Panc1 (cell line): ENCODE data around the gene IGLL5. TPM values are rescaled to one million over a fixed set of nuclear protein-coding genes. Genes with fewer than 3 reads are reported as not detected.

ENCODE experiments used
- ATAC-seq: fragments of 200-7000 bp; cut with Tn5 transposase; 2 replicates; pipeline ENCODE4 v1.9.1; 2020; ENCODE audit warnings: mild to moderate bottlenecking, moderate library complexity
- BruUV-seq: library from RNA; stranded (reverse); fragments of 400-500 nt; replicated peaks from 2 replicates; lab custom pipeline; 2021; lab: Mats Ljungman, UMichigan
- CTCF ChIA-PET: fragments of 300-600 bp; sonication (Branson Sonifier 250); formaldehyde crosslinking; loops from one replicate; lab custom pipeline; 2022; ENCODE audit warnings: antibody characterized with exemption; lab: Charles Lee
- POLR2A ChIA-PET: fragments of 300-600 bp; sonication (Branson Sonifier 250); formaldehyde crosslinking; loops from one replicate; lab custom pipeline; 2022; ENCODE audit warnings: antibody characterized with exemption; lab: Charles Lee
- DNase-seq: peaks from one replicate; pipeline ENCODE4 v3.0.0-alpha.2; 2010; ENCODE audit warnings: low read depth, low spot score
- H3K27ac ChIP-seq: 2 replicates; pipeline ENCODE4 v1.5.1; 2011; ENCODE audit warnings: mild to moderate bottlenecking, low read length, inconsistent platforms
- H3K27me3 ChIP-seq: fragments of 200-500 bp; sonication (Bioruptor generic); 2 replicates; pipeline ENCODE4 v1.6.0; 2014; ENCODE audit warnings: low read length, inconsistent platforms; ENCODE audit not compliant: control insufficient read depth, insufficient read depth
- H3K36me3 ChIP-seq: fragments of 200-500 bp; sonication (Bioruptor generic); 2 replicates; pipeline ENCODE4 v1.5.1; 2014; ENCODE audit warnings: inconsistent platforms, mild to moderate bottlenecking, low read length, moderate library complexity; ENCODE audit not compliant: control insufficient read depth, insufficient read depth
- H3K4me1 ChIP-seq: 2 replicates; pipeline ENCODE4 v1.5.1; 2011; ENCODE audit warnings: inconsistent platforms, mild to moderate bottlenecking, low read length, moderate library complexity; ENCODE audit not compliant: control insufficient read depth, insufficient read depth
- H3K4me3 ChIP-seq, 2 experiments: 2 replicates each; pipeline ENCODE4 v1.5.1; 2011 to 2012; ENCODE audit warnings: low read depth in 2 of 2, low read length in 2 of 2, mild to moderate bottlenecking in 2 of 2, inconsistent platforms in 1 of 2, moderate library complexity in 1 of 2
- H3K9me3 ChIP-seq: fragments of 200-500 bp; sonication (Bioruptor generic); 2 replicates; pipeline ENCODE4 v1.5.1; 2014; ENCODE audit warnings: low read depth, mild to moderate bottlenecking, inconsistent platforms, low read length, moderate library complexity; ENCODE audit not compliant: control insufficient read depth, insufficient read depth
- POLR2AphosphoS5 ChIP-seq: IDR thresholded peaks from 2 replicates; pipeline ENCODE4 v1.6.1; 2012; ENCODE audit warnings: mild to moderate bottlenecking, low read depth, low read length, moderate library complexity
- SIN3A ChIP-seq: IDR thresholded peaks from 2 replicates; pipeline ENCODE4 v1.6.1; 2012; ENCODE audit warnings: low read depth, mild to moderate bottlenecking, low read length, moderate library complexity, borderline replicate concordance; ENCODE audit not compliant: insufficient read depth
- TCF7L2 ChIP-seq: IDR thresholded peaks from 2 replicates; pipeline ENCODE4 v1.6.1; 2011; ENCODE audit warnings: mild to moderate bottlenecking, low read depth, low read length, inconsistent platforms
- in situ Hi-C: cut with HindIII; loops from 2 replicates; pipeline ENCODE4 v1.10.0; 2016; ENCODE audit warnings: low sequenced_read_pairs, low pct_unique_long_range_greater_than_20kb
- intact Hi-C: fragments of 100-400 bp; cut with micrococcal nuclease; formaldehyde crosslinking; loops from one replicate; pipeline ENCODE4 v1.10.0; 2022; ENCODE audit not compliant: unreplicated experiment
- total RNA-seq: library from RNA; stranded (reverse); gene quantifications from one replicate; pipeline ENCODE4 v1.2.1, GENCODE V29; 2021; ENCODE audit not compliant: unreplicated experiment
- TF ChIP-seq, protein P1 (sequence below): fragments of 450-650 bp; IDR thresholded peaks from 2 replicates; pipeline ENCODE4 v1.5.1; 2017; ENCODE audit warnings: mild to moderate bottlenecking
- TF ChIP-seq, protein P2 (sequence below), 2 experiments: IDR thresholded peaks; 2 replicates each; pipeline ENCODE4 v1.6.1; 2011 to 2012; ENCODE audit warnings: low read depth in 2 of 2, control low read depth in 1 of 2, low read length in 1 of 2, mild to moderate bottlenecking in 1 of 2, moderate library complexity in 1 of 2; ENCODE audit not compliant: insufficient read depth in 1 of 2

The IGLL5 gene
- total RNA-seq, 1 experiment from 2014 or later = not detected

DNA sequence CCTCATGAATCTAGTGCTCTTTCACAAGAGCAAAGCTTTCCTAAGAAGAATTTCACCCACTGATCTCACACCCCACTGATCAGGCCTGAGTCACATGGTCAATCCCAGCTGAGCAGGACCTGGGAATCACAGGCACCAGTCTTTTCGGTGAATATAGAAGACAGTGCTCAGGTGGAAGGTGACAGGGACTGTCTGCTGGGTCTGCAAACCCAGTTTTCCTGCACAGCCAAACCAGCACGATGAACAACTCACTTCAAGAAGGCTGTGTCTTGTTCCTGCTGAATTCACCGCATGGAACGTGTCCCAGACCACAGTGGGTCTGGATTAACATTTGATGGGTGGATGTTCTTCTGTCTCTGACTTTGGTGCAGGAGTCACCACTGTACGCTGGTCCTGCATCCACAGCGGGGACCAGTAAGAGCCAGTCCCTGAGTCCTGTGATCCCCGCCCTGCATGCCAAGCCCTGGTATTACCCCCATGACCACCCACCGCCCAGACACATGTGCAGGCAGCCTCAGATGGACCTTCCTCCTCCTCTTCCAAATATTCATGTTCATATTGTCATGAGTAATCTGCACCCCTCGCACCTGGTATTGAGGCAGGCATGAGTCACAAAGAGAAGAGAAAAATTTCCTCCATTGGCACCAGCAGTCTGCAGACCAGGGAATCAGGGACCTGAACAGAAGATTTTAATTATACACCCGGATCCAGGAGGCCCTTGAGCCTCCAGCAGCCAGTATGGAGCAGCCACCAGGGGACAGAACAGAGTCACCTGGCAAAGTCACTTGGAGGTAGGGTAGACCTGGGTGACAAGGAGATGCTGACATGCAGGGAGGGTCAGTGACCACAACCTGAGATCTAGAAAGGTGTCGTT is 8.6 kb upstream of the IGLL5 start:
- ChIA-PET POLR2A (no interaction called here), CTCF (no interaction called here)
- Histone ChIP-seq H3K36me3 (no peaks in the 10 kb centered on the region), H3K4me3 (no peak overlapping the region), H3K27me3 (no peaks in the 10 kb centered on the region), H3K9me3 (no peaks in the 10 kb centered on the region), H3K27ac (no peak overlapping the region), H3K4me1 (no peaks in the 10 kb centered on the region)
- ATAC-seq (no peak), DNase-seq (no peak)
- in situ Hi-C loops = no loop called here
- no TSS peak for BruUV-seq
- TF ChIP-seq, protein P1, sequence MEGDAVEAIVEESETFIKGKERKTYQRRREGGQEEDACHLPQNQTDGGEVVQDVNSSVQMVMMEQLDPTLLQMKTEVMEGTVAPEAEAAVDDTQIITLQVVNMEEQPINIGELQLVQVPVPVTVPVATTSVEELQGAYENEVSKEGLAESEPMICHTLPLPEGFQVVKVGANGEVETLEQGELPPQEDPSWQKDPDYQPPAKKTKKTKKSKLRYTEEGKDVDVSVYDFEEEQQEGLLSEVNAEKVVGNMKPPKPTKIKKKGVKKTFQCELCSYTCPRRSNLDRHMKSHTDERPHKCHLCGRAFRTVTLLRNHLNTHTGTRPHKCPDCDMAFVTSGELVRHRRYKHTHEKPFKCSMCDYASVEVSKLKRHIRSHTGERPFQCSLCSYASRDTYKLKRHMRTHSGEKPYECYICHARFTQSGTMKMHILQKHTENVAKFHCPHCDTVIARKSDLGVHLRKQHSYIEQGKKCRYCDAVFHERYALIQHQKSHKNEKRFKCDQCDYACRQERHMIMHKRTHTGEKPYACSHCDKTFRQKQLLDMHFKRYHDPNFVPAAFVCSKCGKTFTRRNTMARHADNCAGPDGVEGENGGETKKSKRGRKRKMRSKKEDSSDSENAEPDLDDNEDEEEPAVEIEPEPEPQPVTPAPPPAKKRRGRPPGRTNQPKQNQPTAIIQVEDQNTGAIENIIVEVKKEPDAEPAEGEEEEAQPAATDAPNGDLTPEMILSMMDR = peak; percentile 15; the same call in 1 of the 2 replicates
- no peak for TF ChIP-seq SIN3A
- TF ChIP-seq POLR2AphosphoS5 = no peak
- intact Hi-C loops = loop anchor here (10.0 kb wide), 1 partner anchor 104 kb away; no protein-coding TSS in a partner anchor

DNA sequence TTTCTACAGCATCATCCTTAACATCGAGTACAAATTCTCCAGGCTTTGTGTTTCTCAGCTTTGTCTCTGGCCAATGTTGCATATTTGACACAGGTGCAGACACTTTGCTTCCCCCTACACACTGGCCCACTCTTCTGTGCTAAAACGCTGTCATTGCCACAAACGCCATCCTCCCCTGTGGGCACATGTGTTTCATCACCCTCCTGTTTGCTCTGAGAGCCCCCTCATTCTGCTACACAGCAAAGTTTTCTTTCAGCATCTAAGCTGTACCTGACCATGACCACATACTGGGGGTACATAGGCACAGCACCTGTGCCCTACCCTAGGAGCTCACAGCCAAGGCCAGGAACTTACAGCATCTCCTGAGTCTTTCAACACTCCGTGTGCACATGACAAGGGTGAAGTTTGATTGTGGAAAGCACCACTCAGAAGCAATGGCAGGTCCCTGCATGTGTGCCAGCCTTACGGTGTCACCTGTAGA is 7.9 kb upstream of the IGLL5 start:
- TF ChIP-seq TCF7L2 = no peak
- TF ChIP-seq SIN3A = no peak
- TF ChIP-seq, protein P1 = 0 out of 2 replicates have a peak, but pooled peaks have one; percentile 0
- no peak overlapping the region for H3K27ac ChIP-seq
- no peaks in the 10 kb centered on the region for H3K27me3 ChIP-seq
- in situ Hi-C loops = no loop called here
- CTCF ChIA-PET = interaction anchor here (0.7 to 1.4 kb wide), 2 partner anchors 126 to 213 kb away, joined by 3 to 5 read pairs; no protein-coding TSS in a partner anchor
- DNase-seq = no peak
- H3K36me3 ChIP-seq = no peaks in the 10 kb centered on the region
- no peak for ATAC-seq
- no peaks in the 10 kb centered on the region for H3K9me3 ChIP-seq
- intact Hi-C loops = loop anchor here (10.0 kb wide), 1 partner anchor 105 kb away; no protein-coding TSS in a partner anchor
- POLR2A ChIA-PET = no interaction called here
- H3K4me3 ChIP-seq = no peak overlapping the region
- H3K4me1 ChIP-seq = no peaks in the 10 kb centered on the region
- no TSS peak for BruUV-seq

DNA sequence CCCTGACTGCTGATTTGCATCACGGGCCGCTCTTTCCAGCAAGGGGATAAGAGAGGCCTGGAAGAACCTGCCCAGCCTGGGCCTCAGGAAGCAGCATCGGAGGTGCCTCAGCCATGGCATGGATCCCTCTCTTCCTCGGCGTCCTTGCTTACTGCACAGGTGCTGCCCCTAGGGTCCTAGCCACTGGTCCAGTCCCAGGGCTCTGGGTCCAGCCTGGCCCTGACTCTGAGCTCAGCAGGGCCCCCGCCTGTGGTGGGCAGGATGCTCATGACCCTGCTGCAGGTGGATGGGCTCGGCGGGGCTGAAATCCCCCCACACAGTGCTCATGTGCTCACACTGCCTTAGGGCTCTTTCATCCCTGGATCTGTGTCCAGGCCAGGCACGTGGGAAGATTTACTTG is 7.0 kb upstream of the IGLL5 start:
- no peaks in the 10 kb centered on the region for H3K36me3 ChIP-seq
- ChIA-PET CTCF (interaction anchor here (0.7 to 1.4 kb wide), 3 partner anchors 74 to 214 kb away, joined by 3 to 5 read pairs (median 3); no protein-coding TSS in a partner anchor), POLR2A (no interaction called here)
- no TSS peak for BruUV-seq
- H3K9me3 ChIP-seq = no peaks in the 10 kb centered on the region
- intact Hi-C loops = no loop called here
- H3K27me3 ChIP-seq = no peaks in the 10 kb centered on the region
- no peaks in the 10 kb centered on the region for H3K4me1 ChIP-seq
- DNase-seq (no peak), ATAC-seq (no peak)
- no peak overlapping the region for H3K4me3 ChIP-seq
- H3K27ac ChIP-seq = no peak overlapping the region
- in situ Hi-C loops = no loop called here
- no peak for TF ChIP-seq POLR2AphosphoS5
- no peak for TF ChIP-seq SIN3A
- TF ChIP-seq, protein P1 = no peak
- TF ChIP-seq, protein P2, sequence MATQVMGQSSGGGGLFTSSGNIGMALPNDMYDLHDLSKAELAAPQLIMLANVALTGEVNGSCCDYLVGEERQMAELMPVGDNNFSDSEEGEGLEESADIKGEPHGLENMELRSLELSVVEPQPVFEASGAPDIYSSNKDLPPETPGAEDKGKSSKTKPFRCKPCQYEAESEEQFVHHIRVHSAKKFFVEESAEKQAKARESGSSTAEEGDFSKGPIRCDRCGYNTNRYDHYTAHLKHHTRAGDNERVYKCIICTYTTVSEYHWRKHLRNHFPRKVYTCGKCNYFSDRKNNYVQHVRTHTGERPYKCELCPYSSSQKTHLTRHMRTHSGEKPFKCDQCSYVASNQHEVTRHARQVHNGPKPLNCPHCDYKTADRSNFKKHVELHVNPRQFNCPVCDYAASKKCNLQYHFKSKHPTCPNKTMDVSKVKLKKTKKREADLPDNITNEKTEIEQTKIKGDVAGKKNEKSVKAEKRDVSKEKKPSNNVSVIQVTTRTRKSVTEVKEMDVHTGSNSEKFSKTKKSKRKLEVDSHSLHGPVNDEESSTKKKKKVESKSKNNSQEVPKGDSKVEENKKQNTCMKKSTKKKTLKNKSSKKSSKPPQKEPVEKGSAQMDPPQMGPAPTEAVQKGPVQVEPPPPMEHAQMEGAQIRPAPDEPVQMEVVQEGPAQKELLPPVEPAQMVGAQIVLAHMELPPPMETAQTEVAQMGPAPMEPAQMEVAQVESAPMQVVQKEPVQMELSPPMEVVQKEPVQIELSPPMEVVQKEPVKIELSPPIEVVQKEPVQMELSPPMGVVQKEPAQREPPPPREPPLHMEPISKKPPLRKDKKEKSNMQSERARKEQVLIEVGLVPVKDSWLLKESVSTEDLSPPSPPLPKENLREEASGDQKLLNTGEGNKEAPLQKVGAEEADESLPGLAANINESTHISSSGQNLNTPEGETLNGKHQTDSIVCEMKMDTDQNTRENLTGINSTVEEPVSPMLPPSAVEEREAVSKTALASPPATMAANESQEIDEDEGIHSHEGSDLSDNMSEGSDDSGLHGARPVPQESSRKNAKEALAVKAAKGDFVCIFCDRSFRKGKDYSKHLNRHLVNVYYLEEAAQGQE (IDR thresholded peaks at IDR 0.05; ENCODE audit: insufficient read depth in 1 of 2, low read depth in 2 of 2, low read length in 1 of 2) = no peak
- TF ChIP-seq TCF7L2 = no peak
